Smooth muscle cell of the brain vasculature (primary cell): ENCODE measurements around the gene C1orf35.
A peak's percentile ranks its signal among the peaks of the same experiment; 100 is the strongest.

ENCODE experiments used
- DNase-seq: peaks from one replicate; pipeline ENCODE4 v3.0.0-alpha.2; 2012; ENCODE audit warnings: low read depth, low spot score

Gene C1orf35

DNA sequence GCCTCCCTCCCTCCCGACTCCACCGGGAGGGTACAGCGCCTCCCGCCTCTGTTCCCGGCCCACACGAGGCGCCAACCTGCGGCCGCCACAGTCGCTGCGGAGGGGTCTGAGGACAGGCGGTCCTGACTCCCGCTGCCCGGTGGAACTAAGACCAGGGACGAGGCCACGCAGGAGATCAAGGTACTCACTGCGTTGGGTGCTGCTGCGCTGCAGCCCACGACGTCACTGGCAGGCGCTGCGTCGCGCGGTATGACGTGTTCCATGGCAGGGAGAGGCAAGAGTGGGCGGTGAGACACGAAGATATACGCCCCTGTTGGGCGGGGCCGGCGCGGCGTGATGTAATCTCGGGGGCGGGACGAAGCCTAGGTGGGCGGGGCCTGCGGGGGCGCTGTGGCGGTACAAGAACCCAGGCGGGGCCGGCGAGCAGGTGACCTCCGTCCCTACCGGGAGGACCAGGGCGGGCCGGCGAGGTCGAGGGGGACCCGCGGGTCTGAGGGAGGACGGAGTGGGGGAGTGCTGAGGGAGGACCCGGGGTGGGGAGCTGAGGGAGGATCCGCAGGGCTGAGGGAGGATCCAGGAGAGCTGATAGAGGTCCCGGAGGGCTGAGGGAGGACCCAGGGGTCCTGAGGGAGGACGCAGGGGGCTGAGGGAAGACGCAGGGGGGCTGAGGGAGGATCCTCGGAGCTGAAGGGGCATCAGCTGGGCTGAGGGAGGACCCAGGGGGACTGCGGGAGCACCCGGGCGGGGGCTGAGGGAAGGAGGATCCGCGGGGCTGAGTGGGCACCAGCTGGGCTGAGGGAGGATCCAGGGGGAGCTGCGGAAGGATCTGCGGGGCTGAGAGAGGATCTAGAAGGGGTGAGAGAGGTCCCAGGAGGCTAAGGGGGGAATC lies 6.2 kb upstream of the C1orf35 start, which contains the start of gene MRPL55:
TSS of gene MRPL55 (minus strand) at position 227 of the 889 bp plus-strand sequence. CDS start 1,039 bp downstream, outside the sequence.
- peak; percentile 93 for DNase-seq

DNA sequence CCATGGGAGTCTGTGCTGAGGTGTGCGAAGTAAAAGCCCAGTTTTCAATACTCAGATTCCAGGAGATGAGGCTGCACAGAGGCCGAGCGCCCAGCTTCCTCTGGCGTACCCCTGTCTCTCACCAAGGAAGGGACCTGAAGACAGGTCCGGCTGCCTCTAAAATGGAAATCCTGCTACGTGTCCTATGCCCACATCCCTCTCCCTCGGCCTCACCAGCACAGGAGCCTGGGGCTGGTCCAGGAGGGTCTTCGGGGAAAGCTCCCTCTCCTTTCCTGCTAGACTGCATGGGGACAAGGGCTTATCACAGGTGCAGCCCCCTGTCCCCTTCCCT lies 5.6 kb upstream of the C1orf35 start:
- no peak for DNase-seq

DNA sequence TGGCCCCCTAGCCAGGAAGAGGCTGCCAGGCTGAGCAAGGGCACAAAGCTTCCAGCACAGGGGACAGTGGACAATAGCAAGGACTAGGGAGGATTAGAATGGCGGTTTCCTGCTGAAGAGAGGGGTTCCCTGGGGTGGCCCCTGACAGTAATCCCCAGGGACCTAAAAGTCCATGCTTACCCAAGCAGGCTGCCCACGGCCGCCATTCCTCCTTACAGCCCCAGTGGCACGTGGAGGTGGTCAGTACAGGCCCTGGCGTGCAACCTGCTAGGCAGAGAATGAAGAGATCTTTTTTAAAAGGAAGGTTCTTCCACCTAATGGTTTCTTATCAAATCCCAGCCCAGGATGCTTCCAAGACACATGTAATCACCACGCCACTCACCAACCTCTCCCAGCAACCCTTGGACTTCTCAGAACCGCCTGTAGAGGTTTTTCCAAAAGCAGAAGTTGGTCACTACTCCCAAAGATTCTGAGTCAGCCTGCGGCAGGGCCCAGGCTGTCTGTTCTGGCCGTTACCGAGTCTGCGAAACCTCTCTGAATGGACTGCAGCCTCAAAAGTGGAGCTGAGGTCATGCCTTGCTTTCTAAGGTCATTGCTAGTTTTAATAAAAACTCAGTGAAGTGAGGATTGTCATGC lies 5.0 kb upstream of the C1orf35 start:
- DNase-seq = no peak

DNA sequence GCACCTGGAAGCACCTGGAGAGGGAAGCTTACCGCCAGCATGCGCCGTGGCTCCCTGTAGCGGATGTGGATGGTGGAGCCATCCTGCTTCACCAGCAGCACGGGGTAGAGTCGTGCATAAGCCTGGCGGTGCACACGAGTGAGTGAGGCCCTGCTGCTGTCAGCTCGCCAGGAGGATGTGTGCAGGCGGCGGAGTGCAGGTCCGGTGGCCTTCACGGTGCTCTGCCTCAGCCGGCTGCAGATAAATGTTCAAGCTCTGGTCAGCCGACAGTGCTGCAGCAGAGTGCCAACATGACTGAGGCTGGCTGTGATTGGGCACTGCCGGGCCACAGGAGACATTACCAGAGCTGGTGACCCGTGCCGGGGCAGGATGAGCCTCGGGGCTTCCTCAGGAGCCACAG lies 4.5 kb upstream of the C1orf35 start:
- no peak for DNase-seq

DNA sequence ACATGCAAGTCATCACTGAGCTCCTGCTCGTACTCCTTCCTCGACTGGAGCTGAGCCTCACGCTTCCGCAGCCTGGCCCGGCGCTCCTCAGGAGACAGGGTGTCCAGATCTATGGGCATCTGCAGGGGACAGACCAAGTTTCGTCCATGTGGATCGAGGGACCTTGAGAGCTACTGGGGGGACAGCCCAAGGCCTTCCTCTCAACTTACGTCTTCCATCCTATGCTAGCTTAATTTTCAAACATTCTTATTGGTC lies 3.6 kb upstream of the C1orf35 start:
- DNase-seq = no peak

DNA sequence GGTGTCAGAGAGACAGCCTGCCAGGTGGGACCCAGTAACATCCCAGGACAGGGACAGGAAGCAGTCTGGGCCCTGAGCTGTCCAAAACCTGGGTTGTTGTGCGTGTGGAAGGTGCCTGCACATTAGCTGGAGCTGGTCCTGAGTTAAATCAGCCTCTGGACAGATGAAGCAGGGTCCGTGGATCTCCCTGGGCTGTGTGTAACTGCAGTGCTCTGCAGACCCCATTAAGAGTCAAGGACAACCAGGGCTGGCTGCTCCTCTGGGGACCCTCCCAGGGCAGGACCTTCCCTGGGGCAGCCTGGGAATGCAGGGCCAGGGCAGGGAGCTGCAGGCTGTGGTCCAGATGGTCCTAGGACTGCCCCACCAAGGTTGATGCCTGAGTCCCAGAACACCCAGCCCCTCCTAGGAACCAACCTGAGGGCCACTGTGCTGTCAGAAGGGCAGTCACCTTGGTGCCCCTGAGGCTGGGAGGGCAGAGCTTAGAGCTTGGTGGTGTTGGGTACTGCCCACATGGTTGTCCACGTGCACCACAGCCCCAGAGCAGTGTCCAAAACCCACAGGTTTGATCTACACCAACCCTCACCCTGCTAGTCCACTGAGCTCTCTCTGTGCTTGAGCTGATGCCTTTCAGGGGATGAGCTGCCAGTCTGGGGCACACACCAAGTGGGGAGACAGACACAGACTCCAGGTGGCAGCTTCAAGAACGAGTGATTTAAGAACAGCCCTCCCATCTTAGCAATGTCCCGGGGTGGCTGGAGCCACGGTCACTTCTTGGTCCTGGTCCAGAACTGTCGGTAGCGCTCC lies 3.1 kb upstream of the C1orf35 start:
- DNase-seq = no peak

DNA sequence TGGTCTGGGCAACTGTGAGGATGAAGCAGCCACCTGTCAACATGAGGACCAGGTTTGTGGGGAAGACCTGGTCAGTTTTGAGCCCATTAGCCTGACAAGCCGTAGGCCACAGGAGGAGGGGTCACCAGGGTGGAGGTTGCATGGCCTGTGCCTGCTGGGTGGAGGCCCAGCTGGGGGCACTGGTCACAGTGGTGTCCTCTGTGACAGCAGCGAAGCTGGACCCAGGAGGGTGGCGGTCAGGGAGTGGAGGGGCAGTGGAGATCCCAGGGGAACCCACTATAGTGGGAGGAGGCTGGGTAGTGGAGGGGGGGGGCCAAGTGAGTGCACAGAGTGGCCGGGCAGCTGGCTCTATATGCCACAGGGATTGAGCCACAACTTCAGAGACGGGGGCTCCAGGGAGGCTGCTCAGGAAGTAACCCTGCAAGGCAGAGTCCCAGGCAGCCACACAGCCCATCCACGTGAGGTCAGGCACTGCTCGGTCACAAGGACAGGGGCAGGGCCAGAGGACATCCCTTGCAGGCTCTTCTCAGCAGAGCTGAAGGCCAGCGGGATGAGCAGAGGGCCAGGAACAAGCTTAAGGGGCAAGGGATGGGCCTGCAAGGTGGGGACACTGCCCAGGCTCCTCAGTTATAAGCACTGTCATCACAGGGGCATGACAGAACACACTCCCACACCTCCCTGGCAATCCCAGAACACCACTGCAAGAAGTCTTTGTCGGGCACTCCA lies 2.3 kb upstream of the C1orf35 start:
- no peak for DNase-seq

DNA sequence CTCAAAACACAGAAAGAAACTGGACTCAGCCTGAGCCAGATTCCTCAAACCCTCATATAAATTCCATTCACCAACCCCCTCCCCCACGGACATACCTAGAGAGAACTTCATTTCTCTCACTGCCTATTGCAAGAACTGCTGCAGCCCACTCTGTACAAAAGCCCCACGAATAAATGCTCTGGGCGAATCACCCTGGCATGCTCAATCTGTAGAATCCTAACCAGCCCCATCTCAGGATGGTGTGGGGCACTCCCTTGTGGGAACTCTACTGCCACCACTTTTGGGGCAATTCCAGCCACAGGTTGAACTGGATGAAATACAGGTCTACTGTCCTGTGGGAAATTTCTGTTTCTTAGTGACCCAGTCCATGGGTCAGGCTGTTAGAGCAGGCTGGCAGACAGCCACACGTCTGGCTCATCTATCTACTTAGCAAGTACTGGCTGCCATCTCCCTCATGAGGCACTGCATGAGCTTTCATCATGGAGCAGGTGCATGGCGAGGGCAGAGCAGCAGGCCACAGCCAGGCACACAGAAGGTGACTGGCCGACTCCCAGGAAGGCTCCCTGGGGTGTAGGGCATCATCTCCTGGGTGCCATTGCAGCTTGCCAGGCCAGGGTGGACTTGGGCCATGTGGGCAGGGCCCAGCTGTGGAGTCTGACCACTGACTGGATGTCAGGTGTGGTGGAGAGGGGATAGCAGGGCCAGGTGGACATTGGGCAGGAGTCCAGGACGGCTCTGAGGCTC lies 1.6 kb upstream of the C1orf35 start:
- no peak for DNase-seq

DNA sequence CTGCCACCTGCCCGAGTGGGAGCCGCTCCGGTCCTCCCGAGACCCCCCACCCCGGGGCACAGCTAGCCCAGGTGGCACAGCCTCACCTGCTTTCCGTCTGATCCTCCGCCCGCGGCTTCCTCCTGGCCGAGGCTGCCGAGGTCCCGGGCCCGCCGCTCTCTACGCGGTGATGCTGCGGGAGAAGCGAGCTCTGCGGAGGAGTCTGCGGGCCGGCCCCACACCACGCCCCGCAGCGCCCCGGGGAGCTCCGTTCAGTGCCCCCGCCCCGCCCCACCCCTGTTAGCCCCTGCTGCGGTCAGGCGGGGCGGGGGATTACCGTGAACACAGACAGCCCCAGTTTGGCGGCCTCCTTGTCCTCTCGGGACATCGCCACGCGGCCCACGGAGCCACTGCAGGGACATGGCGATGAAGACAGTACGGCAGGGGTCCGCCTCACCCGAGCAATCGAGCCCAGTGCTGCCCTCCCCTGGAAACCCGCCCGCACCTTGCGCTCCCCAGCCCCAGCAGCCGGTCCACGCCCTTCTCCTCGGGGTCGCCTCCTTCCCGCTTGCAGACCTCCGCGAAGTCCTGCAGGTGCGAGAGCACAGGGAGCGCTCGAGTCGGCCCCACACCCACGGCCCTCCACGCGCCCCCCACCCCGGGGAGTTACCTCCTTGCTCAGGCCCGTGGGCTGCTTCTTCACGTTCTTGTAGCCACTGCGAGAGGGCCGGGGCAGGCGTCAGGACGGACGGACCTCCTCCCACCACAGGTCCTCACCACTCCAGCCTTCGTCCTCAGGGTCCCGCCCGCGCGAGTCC lies 933 bp downstream of the C1orf35 start:
- no peak for DNase-seq

DNA sequence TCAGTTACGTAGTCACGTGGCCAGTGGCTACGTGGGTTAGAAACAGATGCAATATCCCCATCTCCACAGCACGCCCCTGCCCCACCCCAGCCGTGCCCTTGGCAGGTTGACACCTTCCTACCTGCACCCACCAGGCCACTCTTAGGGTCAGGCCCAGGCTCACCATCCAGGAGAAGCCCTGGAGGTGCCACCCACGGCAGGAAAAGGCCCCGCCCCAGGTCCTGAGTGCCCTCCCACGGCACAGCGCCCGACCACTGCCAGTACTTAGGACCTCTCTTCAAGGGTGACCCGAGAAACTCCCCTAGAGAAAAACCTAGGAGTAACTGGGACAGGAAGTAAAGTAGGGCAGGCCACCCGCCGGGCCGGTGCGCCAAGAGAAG lies 1.5 kb downstream of the C1orf35 start:
- no peak for DNase-seq

DNA sequence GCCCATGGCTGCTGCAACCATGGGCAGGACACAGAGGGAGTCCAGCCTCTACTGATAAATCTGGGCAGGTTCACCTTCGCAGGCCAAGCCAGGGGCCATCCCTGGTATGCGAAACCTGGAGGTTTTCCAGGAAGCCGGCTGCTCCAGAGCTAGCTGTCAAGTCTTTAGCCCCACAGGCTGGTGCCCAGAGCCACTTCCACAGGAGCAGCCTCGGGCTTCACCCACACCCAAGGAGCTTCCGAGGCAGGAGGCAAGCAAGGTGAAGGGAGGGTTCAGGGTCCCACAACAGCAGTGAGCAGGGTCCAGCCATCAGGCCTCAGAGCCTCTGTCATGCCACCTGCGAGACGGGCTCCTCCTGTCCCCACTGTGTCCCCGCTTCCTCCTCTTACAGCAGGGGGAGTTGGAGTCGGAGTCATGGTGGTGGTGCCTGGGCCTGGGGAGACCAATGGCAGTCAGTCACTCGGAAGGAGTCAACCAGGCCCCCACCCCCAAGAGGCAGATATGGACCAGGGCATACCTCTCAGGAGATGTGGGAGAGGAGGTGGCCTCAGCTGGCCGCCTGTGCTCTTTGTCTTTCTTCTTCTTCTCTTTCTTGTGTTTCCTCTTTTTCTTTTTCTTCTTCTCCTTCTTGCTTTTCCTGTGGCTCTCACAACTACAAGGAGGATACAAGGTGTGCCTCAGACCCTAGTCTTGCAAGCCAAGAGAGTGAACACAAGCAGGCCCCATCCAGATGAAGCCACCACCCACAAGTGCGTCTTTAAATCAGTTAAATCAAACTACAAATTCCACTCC lies 2.1 kb downstream of the C1orf35 start:
- no peak for DNase-seq

DNA sequence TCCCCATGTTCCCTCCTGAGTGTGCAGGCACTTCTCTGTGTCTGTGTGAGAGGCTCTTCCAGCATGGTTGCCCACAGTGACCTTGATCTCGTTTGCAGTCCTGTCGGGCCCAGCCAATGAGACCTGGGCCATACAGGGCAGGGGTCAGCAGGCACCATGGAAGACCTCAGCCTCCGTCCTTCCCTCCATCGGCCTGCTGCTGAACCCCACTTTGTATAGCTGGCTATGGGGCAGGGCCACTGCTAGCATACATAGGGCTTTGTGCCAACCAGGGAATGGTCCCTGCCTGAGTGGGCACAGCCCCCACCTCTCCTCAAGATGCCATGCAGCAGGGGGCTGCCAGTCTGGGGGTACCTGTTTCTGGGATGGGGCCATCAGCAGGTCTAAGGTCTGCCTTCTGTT lies 3.8 kb downstream of the C1orf35 start:
- DNase-seq = no peak

DNA sequence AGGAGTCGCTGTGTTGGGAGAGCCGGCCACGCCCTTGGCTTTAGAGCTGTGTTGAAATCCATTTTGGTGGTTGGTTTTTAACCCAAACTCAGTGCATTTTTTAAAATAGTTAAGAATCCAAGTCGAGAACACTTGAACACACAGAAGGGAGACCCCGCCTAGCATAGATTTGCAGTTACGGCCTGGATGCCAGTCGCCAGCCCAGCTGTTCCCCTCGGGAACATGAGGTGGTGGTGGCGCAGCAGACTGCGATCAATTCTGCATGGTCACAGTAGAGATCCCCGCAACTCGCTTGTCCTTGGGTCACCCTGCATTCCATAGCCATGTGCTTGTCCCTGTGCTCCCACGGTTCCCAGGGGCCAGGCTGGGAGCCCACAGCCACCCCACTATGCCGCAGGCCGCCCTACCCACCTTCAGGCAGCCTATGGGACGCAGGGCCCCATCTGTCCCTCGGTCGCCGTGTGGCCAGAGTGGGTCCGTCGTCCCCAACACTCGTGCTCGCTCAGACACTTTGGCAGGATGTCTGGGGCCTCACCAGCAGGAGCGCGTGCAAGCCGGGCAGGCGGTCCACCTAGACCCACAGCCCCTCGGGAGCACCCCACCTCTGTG lies 4.7 kb downstream of the C1orf35 start:
- no peak for DNase-seq

DNA sequence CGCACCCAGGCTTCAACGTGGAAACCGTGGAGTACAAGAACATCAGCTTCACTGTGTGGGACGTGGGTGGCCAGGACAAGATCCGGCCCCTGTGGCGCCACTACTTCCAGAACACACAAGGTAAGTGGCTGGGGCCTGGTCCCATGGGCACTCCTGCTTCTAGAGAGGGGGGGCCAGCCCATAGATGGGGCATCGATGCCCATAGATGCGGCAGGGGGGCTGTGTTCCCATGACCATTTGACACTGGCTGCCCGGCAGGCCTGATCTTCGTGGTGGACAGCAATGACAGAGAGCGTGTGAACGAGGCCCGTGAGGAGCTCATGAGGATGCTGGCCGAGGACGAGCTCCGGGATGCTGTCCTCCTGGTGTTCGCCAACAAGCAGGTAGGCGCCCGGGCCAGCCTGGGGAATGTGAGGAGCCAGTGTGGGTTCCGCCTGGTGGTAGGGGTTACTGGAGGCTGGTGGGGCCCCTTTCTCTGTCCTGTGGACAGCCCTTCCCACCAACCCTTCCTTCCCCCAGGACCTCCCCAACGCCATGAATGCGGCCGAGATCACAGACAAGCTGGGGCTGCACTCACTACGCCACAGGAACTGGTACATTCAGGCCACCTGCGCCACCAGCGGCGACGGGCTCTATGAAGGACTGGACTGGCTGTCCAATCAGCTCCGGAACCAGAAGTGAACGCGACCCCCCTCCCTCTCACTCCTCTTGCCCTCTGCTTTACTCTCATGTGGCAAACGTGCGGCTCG lies 5.6 kb downstream of the C1orf35 start:
- no peak for DNase-seq

DNA sequence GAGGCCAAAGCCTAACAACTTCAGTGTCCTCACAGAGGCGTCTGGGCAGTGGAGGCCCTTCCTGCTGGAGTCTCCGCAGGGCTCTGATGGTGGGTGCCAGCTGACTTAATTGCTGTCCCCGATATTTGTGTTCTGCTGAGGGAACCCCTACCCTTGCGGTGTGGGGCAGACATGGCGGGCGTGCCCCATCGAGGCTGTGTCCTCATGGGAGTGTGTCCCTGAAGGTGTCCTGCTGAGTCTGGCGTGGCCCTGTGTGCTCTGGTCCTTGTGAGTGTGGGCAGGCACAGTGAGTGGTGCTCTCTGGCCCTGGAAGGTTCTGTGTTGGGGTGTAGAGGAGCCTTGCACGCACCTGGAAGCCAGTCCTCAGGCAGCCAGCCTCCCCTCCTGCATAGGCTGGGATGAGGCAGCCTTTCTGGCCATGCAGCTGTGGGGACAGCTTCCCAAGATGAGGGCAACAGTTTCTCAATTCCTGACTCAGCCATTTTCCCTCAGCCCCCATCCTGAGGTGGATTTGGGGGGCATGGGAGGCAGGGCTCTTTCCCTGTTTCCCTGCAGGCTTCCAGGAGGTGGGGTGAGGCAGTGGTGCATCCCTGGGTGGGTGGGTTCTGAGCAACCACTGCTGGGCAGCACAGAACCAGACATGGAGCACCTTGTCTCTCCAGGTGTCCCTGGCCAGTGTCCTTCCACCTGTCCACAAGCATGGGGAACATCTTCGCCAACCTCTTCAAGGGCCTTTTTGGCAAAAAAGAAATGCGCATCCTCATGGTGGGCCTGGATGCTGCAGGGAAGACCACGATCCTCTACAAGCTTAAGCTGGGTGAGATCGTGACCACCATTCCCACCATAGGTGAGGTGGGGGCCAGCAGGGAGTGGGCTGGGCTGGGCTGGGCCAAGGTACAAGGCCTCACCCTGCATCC lies 6.5 kb downstream of the C1orf35 start:
- DNase-seq = no peak

DNA sequence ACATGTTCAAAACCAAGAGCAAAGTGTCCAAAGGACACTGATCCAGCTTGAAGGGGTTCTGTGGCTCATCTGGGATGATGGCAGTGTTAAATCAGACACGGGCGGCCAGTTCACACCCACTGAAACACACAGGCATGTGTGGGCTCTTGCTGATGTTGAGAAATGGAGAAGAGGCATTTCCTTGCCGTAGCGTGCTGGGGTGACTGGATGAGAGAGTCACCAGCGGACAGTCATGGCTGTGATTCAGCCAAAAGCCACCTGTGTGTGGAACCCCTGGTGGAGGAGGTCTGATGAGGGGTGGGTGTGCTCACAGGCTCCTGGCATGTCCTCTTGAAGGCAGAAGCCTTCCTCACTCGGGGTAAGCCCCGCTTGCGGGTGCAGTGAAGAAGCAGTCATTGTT lies 7.2 kb downstream of the C1orf35 start:
- DNase-seq = no peak

DNA sequence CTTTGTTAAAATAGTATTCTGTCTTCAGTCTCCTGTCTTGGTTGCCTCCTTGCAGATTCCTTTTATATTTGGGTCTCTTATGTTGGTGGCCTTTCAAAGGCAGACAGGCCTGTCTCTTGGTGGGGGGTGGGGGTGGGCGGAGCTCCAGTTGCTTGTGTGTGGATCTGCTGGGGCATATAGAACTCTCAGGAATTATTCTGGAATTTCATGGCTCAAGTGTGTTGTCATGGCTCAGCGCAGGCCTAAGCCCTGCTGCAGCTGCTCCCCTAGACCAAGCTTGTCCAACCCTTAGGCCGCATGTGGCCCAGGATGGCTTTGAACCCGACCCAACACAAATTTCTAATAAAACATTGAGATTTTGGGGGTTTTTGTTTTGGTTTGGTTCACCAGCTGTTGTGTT lies 8.0 kb downstream of the C1orf35 start:
- DNase-seq = no peak
